ENCODE results near the gene RGS17. TPM values are rescaled to one million over a fixed set of nuclear protein-coding genes. Genes with fewer than 3 reads are reported as not detected.

RGS17 gene
- total and polyA plus RNA-seq, 4 experiments from 2014 or later = not detected

GRCh38 chr6:153104220-153104619 lies 26.9 kb downstream of the RGS17 start:
- Histone ChIP-seq H3K36me3 (ENCODE audit: insufficient read depth, low read length) (no peaks in the 10 kb centered on the region), H3K4me1 (ENCODE audit: insufficient read depth, low read length) (no peaks in the 10 kb centered on the region), H3K27me3 (ENCODE audit: insufficient read depth, low read length) (no peaks in the 10 kb centered on the region), H3K27ac (ENCODE audit: low read depth, low read length) (no peak overlapping the region), H3K9me3 (ENCODE audit: control insufficient read depth in 1 of 2, low read length in 2 of 2) (no peaks in the 10 kb centered on the region), H3K4me3 (ENCODE audit: low read length in 2 of 2) (no peak overlapping the region)
- intact Hi-C loops (cut with micrococcal nuclease) = no loop called here
- Mint-ChIP-seq H3K27ac (no peak overlapping the region), H3K36me3 (no peaks in the 10 kb centered on the region), H3K4me1 (no peaks in the 10 kb centered on the region), H3K27me3 (peaks cover 5 to 7% of the 10 kb centered on the region in 2 donors), H3K4me3 (no peak overlapping the region), H3K9me3 (peaks cover 0 to 2% (median 0%) of the 10 kb centered on the region in 8 donors)
- ChIA-PET POLR2A (ENCODE audit: partially characterized antibody) (no interaction called here), CTCF (ENCODE audit: partially characterized antibody) (interaction anchor here (1.7 kb wide), 1 partner anchor 17 kb away, joined by 3 read pairs; no protein-coding TSS in a partner anchor)
- DNase-seq = no peak

GRCh38 chr6:153103319-153103655 lies 27.8 kb downstream of the RGS17 start:
- POLR2A ChIA-PET (ENCODE audit: partially characterized antibody) = no interaction called here
- Mint-ChIP-seq H3K4me3 (no peak overlapping the region), H3K4me1 (no peaks in the 10 kb centered on the region), H3K27ac (no peak overlapping the region), H3K27me3 (peaks cover 3 to 9% of the 10 kb centered on the region in 2 donors), H3K36me3 (no peaks in the 10 kb centered on the region), H3K9me3 (peaks cover 0 to 1% (median 0%) of the 10 kb centered on the region in 8 donors)
- CTCF ChIA-PET (ENCODE audit: partially characterized antibody) = interaction anchor here (1.7 kb wide), 1 partner anchor 16 kb away, joined by 3 read pairs; no protein-coding TSS in a partner anchor
- H3K4me3 ChIP-seq (ENCODE audit: low read length in 2 of 2) = no peak overlapping the region
- H3K4me1 ChIP-seq (ENCODE audit: insufficient read depth, low read length) = no peaks in the 10 kb centered on the region
- no peak for DNase-seq
- no peaks in the 10 kb centered on the region for H3K9me3 ChIP-seq (ENCODE audit: control insufficient read depth in 1 of 2, low read length in 2 of 2)
- H3K27me3 ChIP-seq (ENCODE audit: insufficient read depth, low read length) = no peaks in the 10 kb centered on the region
- intact Hi-C loops (cut with micrococcal nuclease) = no loop called here
- H3K27ac ChIP-seq (ENCODE audit: low read depth, low read length) = no peak overlapping the region
- H3K36me3 ChIP-seq (ENCODE audit: insufficient read depth, low read length) = no peaks in the 10 kb centered on the region

GRCh38 chr6:153102605-153103318 lies 28.3 kb downstream of the RGS17 start:
- no peaks in the 10 kb centered on the region for H3K36me3 Mint-ChIP-seq
- H3K4me3 Mint-ChIP-seq = no peak overlapping the region
- no peak overlapping the region for H3K4me3 ChIP-seq (ENCODE audit: low read length in 2 of 2)
- H3K9me3 Mint-ChIP-seq = peaks cover 0 to 1% (median 0%) of the 10 kb centered on the region in 8 donors
- POLR2A ChIA-PET (ENCODE audit: partially characterized antibody) = no interaction called here
- no peak for DNase-seq
- intact Hi-C loops (cut with micrococcal nuclease) = no loop called here
- H3K27me3 Mint-ChIP-seq = peaks cover 3 to 9% of the 10 kb centered on the region in 2 donors
- CTCF ChIA-PET (ENCODE audit: partially characterized antibody) = interaction anchor here (1.7 kb wide), 1 partner anchor 16 kb away, joined by 3 read pairs; no protein-coding TSS in a partner anchor
- H3K36me3 ChIP-seq (ENCODE audit: insufficient read depth, low read length) = no peaks in the 10 kb centered on the region
- no peak overlapping the region for H3K27ac ChIP-seq (ENCODE audit: low read depth, low read length)
- no peaks in the 10 kb centered on the region for H3K4me1 ChIP-seq (ENCODE audit: insufficient read depth, low read length)
- no peaks in the 10 kb centered on the region for H3K9me3 ChIP-seq (ENCODE audit: control insufficient read depth in 1 of 2, low read length in 2 of 2)
- H3K27ac Mint-ChIP-seq = no peak overlapping the region
- no peaks in the 10 kb centered on the region for H3K27me3 ChIP-seq (ENCODE audit: insufficient read depth, low read length)
- H3K4me1 Mint-ChIP-seq = no peaks in the 10 kb centered on the region

- H3K9me3 Mint-ChIP-seq = peaks cover 0 to 3% (median 0%) of the 10 kb centered on the region in 8 donors
- Histone ChIP-seq H3K9me3 (ENCODE audit: control insufficient read depth in 1 of 2, low read length in 2 of 2) (no peaks in the 10 kb centered on the region), H3K36me3 (ENCODE audit: insufficient read depth, low read length) (no peaks in the 10 kb centered on the region), H3K27me3 (ENCODE audit: insufficient read depth, low read length) (no peaks in the 10 kb centered on the region), H3K27ac (ENCODE audit: low read depth, low read length) (no peak overlapping the region), H3K4me1 (ENCODE audit: insufficient read depth, low read length) (no peaks in the 10 kb centered on the region), H3K4me3 (ENCODE audit: low read length in 2 of 2) (no peak overlapping the region)
- ChIA-PET CTCF (ENCODE audit: partially characterized antibody) (no interaction called here), POLR2A (ENCODE audit: partially characterized antibody) (no interaction called here)
- peaks cover 5 to 9% of the 10 kb centered on the region in 2 donors for H3K27me3 Mint-ChIP-seq
- H3K36me3 Mint-ChIP-seq = no peaks in the 10 kb centered on the region
- no peak overlapping the region for H3K27ac Mint-ChIP-seq
- intact Hi-C loops (cut with micrococcal nuclease) = no loop called here
- no peaks in the 10 kb centered on the region for H3K4me1 Mint-ChIP-seq
- H3K4me3 Mint-ChIP-seq = no peak overlapping the region
- DNase-seq = no peak
Measured at GRCh38 chr6:153101461-153101860, 29.6 kb downstream of the RGS17 start.

GRCh38 chr6:153099636-153100035 lies 31.4 kb downstream of the RGS17 start:
- ChIA-PET CTCF (ENCODE audit: partially characterized antibody) (no interaction called here), POLR2A (ENCODE audit: partially characterized antibody) (no interaction called here)
- DNase-seq = no peak
- no peak overlapping the region for H3K4me3 Mint-ChIP-seq
- H3K9me3 Mint-ChIP-seq = peaks cover 0 to 3% (median 0%) of the 10 kb centered on the region in 8 donors
- Histone ChIP-seq H3K4me3 (ENCODE audit: low read length in 2 of 2) (no peak overlapping the region), H3K36me3 (ENCODE audit: insufficient read depth, low read length) (no peaks in the 10 kb centered on the region), H3K27ac (ENCODE audit: low read depth, low read length) (no peak overlapping the region), H3K4me1 (ENCODE audit: insufficient read depth, low read length) (no peaks in the 10 kb centered on the region), H3K9me3 (ENCODE audit: control insufficient read depth in 1 of 2, low read length in 2 of 2) (no peaks in the 10 kb centered on the region), H3K27me3 (ENCODE audit: insufficient read depth, low read length) (no peaks in the 10 kb centered on the region)
- H3K27me3 Mint-ChIP-seq = peaks cover 2 to 6% of the 10 kb centered on the region in 2 donors
- intact Hi-C loops (cut with micrococcal nuclease) = no loop called here
- H3K4me1 Mint-ChIP-seq = no peaks in the 10 kb centered on the region
- no peak overlapping the region for H3K27ac Mint-ChIP-seq
- no peaks in the 10 kb centered on the region for H3K36me3 Mint-ChIP-seq

- intact Hi-C loops (cut with micrococcal nuclease) = no loop called here
- Histone ChIP-seq H3K27me3 (ENCODE audit: insufficient read depth, low read length) (no peaks in the 10 kb centered on the region), H3K4me3 (ENCODE audit: low read length in 2 of 2) (no peak overlapping the region), H3K27ac (ENCODE audit: low read depth, low read length) (no peak overlapping the region), H3K36me3 (ENCODE audit: insufficient read depth, low read length) (no peaks in the 10 kb centered on the region), H3K9me3 (ENCODE audit: control insufficient read depth in 1 of 2, low read length in 2 of 2) (no peaks in the 10 kb centered on the region), H3K4me1 (ENCODE audit: insufficient read depth, low read length) (no peaks in the 10 kb centered on the region)
- Mint-ChIP-seq H3K36me3 (no peaks in the 10 kb centered on the region), H3K27ac (no peak overlapping the region), H3K9me3 (peaks cover 0 to 3% (median 0%) of the 10 kb centered on the region in 8 donors), H3K27me3 (peaks cover 2 to 6% of the 10 kb centered on the region in 2 donors), H3K4me1 (no peaks in the 10 kb centered on the region), H3K4me3 (no peak overlapping the region)
- POLR2A ChIA-PET (ENCODE audit: partially characterized antibody) = no interaction called here
- no peak for DNase-seq
- CTCF ChIA-PET (ENCODE audit: partially characterized antibody) = no interaction called here
Measured at GRCh38 chr6:153096792-153097191, 34.3 kb downstream of the RGS17 start.

GRCh38 chr6:153096031-153096430 lies 35.1 kb downstream of the RGS17 start:
- no peak for DNase-seq
- H3K9me3 Mint-ChIP-seq = peaks cover 0 to 3% (median 0%) of the 10 kb centered on the region in 8 donors
- Histone ChIP-seq H3K9me3 (ENCODE audit: control insufficient read depth in 1 of 2, low read length in 2 of 2) (no peaks in the 10 kb centered on the region), H3K4me3 (ENCODE audit: low read length in 2 of 2) (no peak overlapping the region), H3K36me3 (ENCODE audit: insufficient read depth, low read length) (no peaks in the 10 kb centered on the region), H3K27ac (ENCODE audit: low read depth, low read length) (no peak overlapping the region), H3K27me3 (ENCODE audit: insufficient read depth, low read length) (no peaks in the 10 kb centered on the region), H3K4me1 (ENCODE audit: insufficient read depth, low read length) (no peaks in the 10 kb centered on the region)
- ChIA-PET POLR2A (ENCODE audit: partially characterized antibody) (no interaction called here), CTCF (ENCODE audit: partially characterized antibody) (no interaction called here)
- H3K27me3 Mint-ChIP-seq = peaks cover 2 to 6% of the 10 kb centered on the region in 2 donors
- no peaks in the 10 kb centered on the region for H3K36me3 Mint-ChIP-seq
- intact Hi-C loops (cut with micrococcal nuclease) = no loop called here
- peak overlapping the region in 1 of 7 donors; percentile 44 for H3K27ac Mint-ChIP-seq
- no peak overlapping the region for H3K4me3 Mint-ChIP-seq
- no peaks in the 10 kb centered on the region for H3K4me1 Mint-ChIP-seq

Measured in CD4-positive, alpha-beta memory T cell (primary cell).